B cell (primary cell): Measurements from ENCODE around the gene RSU1.

Source experiments
- CTCF ChIP-seq: fragments of 200-600 bp; IDR thresholded peaks from one replicate; pipeline ENCODE4 v1.8.0; 2022; ENCODE audit warnings: antibody characterized with exemption, mild to moderate bottlenecking
- EZH2 ChIP-seq: IDR thresholded peaks from 2 replicates; pipeline ENCODE4 v1.6.1; 2012; ENCODE audit warnings: borderline replicate concordance, low read depth, mild to moderate bottlenecking, moderate library complexity, low read length; ENCODE audit not compliant: insufficient read depth, poor library complexity, severe bottlenecking

- no peak for TF ChIP-seq CTCF
- no peak for TF ChIP-seq EZH2
Observed at GRCh38 chr10:16799621-16800020, 17.6 kb downstream of the RSU1 start.
